ENCODE data around the gene PTPRD. TPM values are rescaled to one million over a fixed set of nuclear protein-coding genes. Genes with fewer than 3 reads are reported as not detected.

PTPRD gene
- total RNA-seq, 1 donor from 2014 or later: 139 TPM

GRCh38 chr9:10237584-10237983 lies 375.2 kb downstream of the PTPRD start:
- Mint-ChIP-seq H3K36me3 (ENCODE audit: low read depth) (no peaks in the 10 kb centered on the region), H3K27me3 (ENCODE audit: low read depth) (no peaks in the 10 kb centered on the region), H3K9me3 (peaks cover 4% of the 10 kb centered on the region), H3K4me1 (peaks cover 7% of the 10 kb centered on the region), H3K27ac (ENCODE audit: unreplicated experiment) (no peak overlapping the region), H3K4me3 (no peak overlapping the region)
- TF ChIP-seq CTCF (conservative IDR thresholded peaks at IDR 0.05): no peak
- no peak for DNase-seq (ENCODE audit: low read depth, low spot score)

GRCh38 chr9:10236161-10236560 lies 376.6 kb downstream of the PTPRD start:
- Mint-ChIP-seq H3K27ac (ENCODE audit: unreplicated experiment) (no peak overlapping the region), H3K4me1 (peaks cover 7% of the 10 kb centered on the region), H3K36me3 (ENCODE audit: low read depth) (no peaks in the 10 kb centered on the region), H3K9me3 (peaks cover 4% of the 10 kb centered on the region), H3K4me3 (no peak overlapping the region), H3K27me3 (ENCODE audit: low read depth) (no peaks in the 10 kb centered on the region)
- DNase-seq (ENCODE audit: low read depth, low spot score): no peak
- TF ChIP-seq CTCF (conservative IDR thresholded peaks at IDR 0.05): no peak

GRCh38 chr9:10235376-10235775 lies 377.4 kb downstream of the PTPRD start:
- H3K4me3 Mint-ChIP-seq: no peak overlapping the region
- peaks cover 4% of the 10 kb centered on the region for H3K9me3 Mint-ChIP-seq
- TF ChIP-seq CTCF (conservative IDR thresholded peaks at IDR 0.05): no peak
- H3K4me1 Mint-ChIP-seq: peaks cover 7% of the 10 kb centered on the region
- peak overlapping the region; percentile 19 for H3K27ac Mint-ChIP-seq (ENCODE audit: unreplicated experiment)
- no peaks in the 10 kb centered on the region for H3K27me3 Mint-ChIP-seq (ENCODE audit: low read depth)
- H3K36me3 Mint-ChIP-seq (ENCODE audit: low read depth): no peaks in the 10 kb centered on the region
- no peak for DNase-seq (ENCODE audit: low read depth, low spot score)

- peak; percentile 42 for TF ChIP-seq CTCF (conservative IDR thresholded peaks at IDR 0.05)
- no peaks in the 10 kb centered on the region for H3K36me3 Mint-ChIP-seq (ENCODE audit: low read depth)
- peaks cover 7% of the 10 kb centered on the region for H3K4me1 Mint-ChIP-seq
- DNase-seq (ENCODE audit: low read depth, low spot score): no peak
- H3K4me3 Mint-ChIP-seq: no peak overlapping the region
- no peaks in the 10 kb centered on the region for H3K27me3 Mint-ChIP-seq (ENCODE audit: low read depth)
- no peak overlapping the region for H3K27ac Mint-ChIP-seq (ENCODE audit: unreplicated experiment)
- H3K9me3 Mint-ChIP-seq: no peaks in the 10 kb centered on the region
Observed at GRCh38 chr9:10232352-10232930, 380.4 kb downstream of the PTPRD start.

GRCh38 chr9:10230512-10230911 lies 382.3 kb downstream of the PTPRD start:
- H3K27ac Mint-ChIP-seq (ENCODE audit: unreplicated experiment): no peak overlapping the region
- TF ChIP-seq CTCF (conservative IDR thresholded peaks at IDR 0.05): no peak
- DNase-seq (ENCODE audit: low read depth, low spot score): no peak
- no peaks in the 10 kb centered on the region for H3K36me3 Mint-ChIP-seq (ENCODE audit: low read depth)
- H3K4me3 Mint-ChIP-seq: no peak overlapping the region
- no peaks in the 10 kb centered on the region for H3K27me3 Mint-ChIP-seq (ENCODE audit: low read depth)
- H3K4me1 Mint-ChIP-seq: peaks cover 7% of the 10 kb centered on the region
- H3K9me3 Mint-ChIP-seq: no peaks in the 10 kb centered on the region

Measured in neural crest cell (in vitro differentiated cells).